HEK293 (cell line): ENCODE data around the gene CAPZB.

ENCODE experiments used
- ATF2 ChIP-seq: fragments of 450-650 bp; formaldehyde crosslinking; IDR thresholded peaks from 2 replicates; pipeline ENCODE4 v1.5.1; 2016; ENCODE audit warnings: missing biosample characterization, missing genetic modification characterization, low read depth
- SCRT2 ChIP-seq: fragments of 450-650 bp; formaldehyde crosslinking; IDR thresholded peaks from 2 replicates; pipeline ENCODE4 v1.5.1; 2016; ENCODE audit warnings: missing biosample characterization, missing genetic modification characterization
- YY2 ChIP-seq: fragments of 450-650 bp; formaldehyde crosslinking; IDR thresholded peaks from 2 replicates; pipeline ENCODE4 v1.5.1; 2016; ENCODE audit warnings: missing biosample characterization, missing genetic modification characterization
- ZBTB11 ChIP-seq: fragments of 450-650 bp; formaldehyde crosslinking; conservative IDR thresholded peaks from 2 replicates; pipeline ENCODE4 v1.5.1; 2016; ENCODE audit warnings: low read depth, missing biosample characterization, missing genetic modification characterization
- ZBTB49 ChIP-seq: fragments of 450-650 bp; formaldehyde crosslinking; IDR thresholded peaks from 2 replicates; pipeline ENCODE4 v1.5.1; 2016; ENCODE audit warnings: missing biosample characterization, missing genetic modification characterization, low read depth
- ZBTB7A ChIP-seq: fragments of 450-650 bp; formaldehyde crosslinking; IDR thresholded peaks from 2 replicates; pipeline ENCODE4 v1.5.1; 2016; ENCODE audit warnings: low read depth, missing biosample characterization, missing genetic modification characterization
- ZBTB8A ChIP-seq: fragments of 450-650 bp; formaldehyde crosslinking; IDR thresholded peaks from 2 replicates; pipeline ENCODE4 v1.5.1; 2016; ENCODE audit warnings: missing biosample characterization, missing genetic modification characterization
- ZEB2 ChIP-seq: fragments of 450-650 bp; formaldehyde crosslinking; IDR thresholded peaks from 2 replicates; pipeline ENCODE4 v1.5.1; 2016; ENCODE audit warnings: missing biosample characterization, missing genetic modification characterization
- ZNF133 ChIP-seq: fragments of 450-650 bp; formaldehyde crosslinking; IDR thresholded peaks from 2 replicates; pipeline ENCODE4 v1.5.1; 2016; ENCODE audit warnings: missing biosample characterization, missing genetic modification characterization
- ZNF138 ChIP-seq: fragments of 450-650 bp; formaldehyde crosslinking; IDR thresholded peaks from 2 replicates; pipeline ENCODE4 v1.5.1; 2016; ENCODE audit warnings: missing biosample characterization, missing genetic modification characterization, borderline replicate concordance
- ZNF157 ChIP-seq: fragments of 450-650 bp; formaldehyde crosslinking; IDR thresholded peaks from 2 replicates; pipeline ENCODE4 v1.5.1; 2016; ENCODE audit warnings: missing biosample characterization, missing genetic modification characterization
- ZNF16 ChIP-seq: fragments of 450-650 bp; formaldehyde crosslinking; IDR thresholded peaks from 2 replicates; pipeline ENCODE4 v1.5.1; 2016; ENCODE audit warnings: low read depth, missing biosample characterization, missing genetic modification characterization
- ZNF223 ChIP-seq: fragments of 450-650 bp; formaldehyde crosslinking; IDR thresholded peaks from 2 replicates; pipeline ENCODE4 v1.5.1; 2016; ENCODE audit warnings: missing biosample characterization, missing genetic modification characterization
- ZNF311 ChIP-seq: fragments of 450-650 bp; formaldehyde crosslinking; IDR thresholded peaks from 2 replicates; pipeline ENCODE4 v1.5.1; 2017; ENCODE audit warnings: missing biosample characterization, missing genetic modification characterization, borderline replicate concordance
- ZNF335 ChIP-seq: fragments of 450-650 bp; formaldehyde crosslinking; conservative IDR thresholded peaks from 2 replicates; pipeline ENCODE4 v1.5.1; 2016; ENCODE audit warnings: missing biosample characterization, missing genetic modification characterization
- ZNF366 ChIP-seq: fragments of 450-650 bp; formaldehyde crosslinking; conservative IDR thresholded peaks from 2 replicates; pipeline ENCODE4 v1.5.1; 2016; ENCODE audit warnings: missing biosample characterization, missing genetic modification characterization
- ZNF558 ChIP-seq: fragments of 450-650 bp; formaldehyde crosslinking; IDR thresholded peaks from 2 replicates; pipeline ENCODE4 v1.5.1; 2016; ENCODE audit warnings: missing biosample characterization, missing genetic modification characterization
- ZNF580 ChIP-seq: fragments of 450-650 bp; formaldehyde crosslinking; IDR thresholded peaks from 2 replicates; pipeline ENCODE4 v1.5.1; 2016; ENCODE audit warnings: missing biosample characterization, missing genetic modification characterization
- ZNF623 ChIP-seq: fragments of 450-650 bp; formaldehyde crosslinking; IDR thresholded peaks from 2 replicates; pipeline ENCODE4 v1.5.1; 2016; ENCODE audit warnings: missing biosample characterization, missing genetic modification characterization
- ZNF654 ChIP-seq: fragments of 450-650 bp; formaldehyde crosslinking; IDR thresholded peaks from 2 replicates; pipeline ENCODE4 v1.5.1; 2016; ENCODE audit warnings: low read depth, missing biosample characterization, missing genetic modification characterization
- TF ChIP-seq, protein P1 (sequence below): fragments of 450-650 bp; formaldehyde crosslinking; IDR thresholded peaks from 2 replicates; pipeline ENCODE4 v1.5.1; 2016; ENCODE audit warnings: missing biosample characterization, missing genetic modification characterization
- TF ChIP-seq, protein P2 (sequence below): fragments of 450-650 bp; formaldehyde crosslinking; IDR thresholded peaks from 2 replicates; pipeline ENCODE4 v1.5.1; 2016; ENCODE audit warnings: missing biosample characterization, missing genetic modification characterization
- TF ChIP-seq, protein P3 (sequence below): fragments of 450-650 bp; formaldehyde crosslinking; IDR thresholded peaks from 2 replicates; pipeline ENCODE4 v1.5.1; 2016; ENCODE audit warnings: missing biosample characterization, missing genetic modification characterization
- TF ChIP-seq, protein P4 (sequence below): sonication (generic); formaldehyde crosslinking; IDR thresholded peaks from 2 replicates; pipeline ENCODE4 v1.8.1; 2022; ENCODE audit warnings: mild to moderate bottlenecking, moderate library complexity, missing genetic modification reagents

CAPZB gene

GRCh38 chr1:19384113-19384512 lies 101.2 kb downstream of the CAPZB start (continued):
- TF ChIP-seq ZBTB11: no peak
- no peak for TF ChIP-seq ZNF16 (tag by site-specific recombination)
- TF ChIP-seq ZNF223 (tag by site-specific recombination): peak; percentile 69; the same call in 1 of the 2 replicates
- peak; percentile 47; the same call in 1 of the 2 replicates for TF ChIP-seq SCRT2 (tag by site-specific recombination)
- TF ChIP-seq YY2: no peak
- TF ChIP-seq ZNF133 (tag by site-specific recombination): no peak
- peak; percentile 52 for TF ChIP-seq ZNF366 (tag by site-specific recombination)
- no peak for TF ChIP-seq ZNF558 (tag by site-specific recombination)
- TF ChIP-seq ZNF157 (tag by site-specific recombination): no peak
- TF ChIP-seq, protein P1, sequence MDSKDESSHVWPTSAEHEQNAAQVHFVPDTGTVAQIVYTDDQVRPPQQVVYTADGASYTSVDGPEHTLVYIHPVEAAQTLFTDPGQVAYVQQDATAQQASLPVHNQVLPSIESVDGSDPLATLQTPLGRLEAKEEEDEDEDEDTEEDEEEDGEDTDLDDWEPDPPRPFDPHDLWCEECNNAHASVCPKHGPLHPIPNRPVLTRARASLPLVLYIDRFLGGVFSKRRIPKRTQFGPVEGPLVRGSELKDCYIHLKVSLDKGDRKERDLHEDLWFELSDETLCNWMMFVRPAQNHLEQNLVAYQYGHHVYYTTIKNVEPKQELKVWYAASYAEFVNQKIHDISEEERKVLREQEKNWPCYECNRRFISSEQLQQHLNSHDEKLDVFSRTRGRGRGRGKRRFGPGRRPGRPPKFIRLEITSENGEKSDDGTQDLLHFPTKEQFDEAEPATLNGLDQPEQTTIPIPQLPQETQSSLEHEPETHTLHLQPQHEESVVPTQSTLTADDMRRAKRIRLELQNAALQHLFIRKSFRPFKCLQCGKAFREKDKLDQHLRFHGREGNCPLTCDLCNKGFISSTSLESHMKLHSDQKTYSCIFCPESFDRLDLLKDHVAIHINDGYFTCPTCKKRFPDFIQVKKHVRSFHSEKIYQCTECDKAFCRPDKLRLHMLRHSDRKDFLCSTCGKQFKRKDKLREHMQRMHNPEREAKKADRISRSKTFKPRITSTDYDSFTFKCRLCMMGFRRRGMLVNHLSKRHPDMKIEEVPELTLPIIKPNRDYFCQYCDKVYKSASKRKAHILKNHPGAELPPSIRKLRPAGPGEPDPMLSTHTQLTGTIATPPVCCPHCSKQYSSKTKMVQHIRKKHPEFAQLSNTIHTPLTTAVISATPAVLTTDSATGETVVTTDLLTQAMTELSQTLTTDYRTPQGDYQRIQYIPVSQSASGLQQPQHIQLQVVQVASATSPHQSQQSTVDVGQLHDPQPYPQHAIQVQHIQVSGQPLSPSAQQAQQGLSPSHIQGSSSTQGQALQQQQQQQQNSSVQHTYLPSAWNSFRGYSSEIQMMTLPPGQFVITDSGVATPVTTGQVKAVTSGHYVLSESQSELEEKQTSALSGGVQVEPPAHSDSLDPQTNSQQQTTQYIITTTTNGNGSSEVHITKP (tag by site-specific recombination): 0 out of 2 replicates have a peak, but pooled peaks have one; percentile 27
- TF ChIP-seq, protein P2, sequence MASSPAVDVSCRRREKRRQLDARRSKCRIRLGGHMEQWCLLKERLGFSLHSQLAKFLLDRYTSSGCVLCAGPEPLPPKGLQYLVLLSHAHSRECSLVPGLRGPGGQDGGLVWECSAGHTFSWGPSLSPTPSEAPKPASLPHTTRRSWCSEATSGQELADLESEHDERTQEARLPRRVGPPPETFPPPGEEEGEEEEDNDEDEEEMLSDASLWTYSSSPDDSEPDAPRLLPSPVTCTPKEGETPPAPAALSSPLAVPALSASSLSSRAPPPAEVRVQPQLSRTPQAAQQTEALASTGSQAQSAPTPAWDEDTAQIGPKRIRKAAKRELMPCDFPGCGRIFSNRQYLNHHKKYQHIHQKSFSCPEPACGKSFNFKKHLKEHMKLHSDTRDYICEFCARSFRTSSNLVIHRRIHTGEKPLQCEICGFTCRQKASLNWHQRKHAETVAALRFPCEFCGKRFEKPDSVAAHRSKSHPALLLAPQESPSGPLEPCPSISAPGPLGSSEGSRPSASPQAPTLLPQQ (tag by site-specific recombination): peak; percentile 28; the same call in 1 of the 2 replicates
- peak; percentile 60; the same call in 1 of the 2 replicates for TF ChIP-seq ATF2
- TF ChIP-seq ZBTB8A (tag by site-specific recombination): no peak
- TF ChIP-seq ZNF138: no peak
- TF ChIP-seq, protein P3, sequence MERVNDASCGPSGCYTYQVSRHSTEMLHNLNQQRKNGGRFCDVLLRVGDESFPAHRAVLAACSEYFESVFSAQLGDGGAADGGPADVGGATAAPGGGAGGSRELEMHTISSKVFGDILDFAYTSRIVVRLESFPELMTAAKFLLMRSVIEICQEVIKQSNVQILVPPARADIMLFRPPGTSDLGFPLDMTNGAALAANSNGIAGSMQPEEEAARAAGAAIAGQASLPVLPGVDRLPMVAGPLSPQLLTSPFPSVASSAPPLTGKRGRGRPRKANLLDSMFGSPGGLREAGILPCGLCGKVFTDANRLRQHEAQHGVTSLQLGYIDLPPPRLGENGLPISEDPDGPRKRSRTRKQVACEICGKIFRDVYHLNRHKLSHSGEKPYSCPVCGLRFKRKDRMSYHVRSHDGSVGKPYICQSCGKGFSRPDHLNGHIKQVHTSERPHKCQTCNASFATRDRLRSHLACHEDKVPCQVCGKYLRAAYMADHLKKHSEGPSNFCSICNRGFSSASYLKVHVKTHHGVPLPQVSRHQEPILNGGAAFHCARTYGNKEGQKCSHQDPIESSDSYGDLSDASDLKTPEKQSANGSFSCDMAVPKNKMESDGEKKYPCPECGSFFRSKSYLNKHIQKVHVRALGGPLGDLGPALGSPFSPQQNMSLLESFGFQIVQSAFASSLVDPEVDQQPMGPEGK (tag by site-specific recombination): peak; percentile 86
- no peak for TF ChIP-seq ZNF335
- no peak for TF ChIP-seq ZNF654 (tag by site-specific recombination)
- TF ChIP-seq ZNF311 (tag by site-specific recombination): no peak
- no peak for TF ChIP-seq ZNF623 (tag by site-specific recombination)
- no peak for TF ChIP-seq ZBTB49 (tag by site-specific recombination)
- TF ChIP-seq, protein P4, sequence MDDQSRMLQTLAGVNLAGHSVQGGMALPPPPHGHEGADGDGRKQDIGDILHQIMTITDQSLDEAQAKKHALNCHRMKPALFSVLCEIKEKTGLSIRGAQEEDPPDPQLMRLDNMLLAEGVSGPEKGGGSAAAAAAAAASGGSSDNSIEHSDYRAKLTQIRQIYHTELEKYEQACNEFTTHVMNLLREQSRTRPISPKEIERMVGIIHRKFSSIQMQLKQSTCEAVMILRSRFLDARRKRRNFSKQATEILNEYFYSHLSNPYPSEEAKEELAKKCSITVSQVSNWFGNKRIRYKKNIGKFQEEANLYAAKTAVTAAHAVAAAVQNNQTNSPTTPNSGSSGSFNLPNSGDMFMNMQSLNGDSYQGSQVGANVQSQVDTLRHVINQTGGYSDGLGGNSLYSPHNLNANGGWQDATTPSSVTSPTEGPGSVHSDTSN: no peak
- TF ChIP-seq ZBTB7A (tag by site-specific recombination): no peak
- no peak for TF ChIP-seq ZEB2 (tag by site-specific recombination)
- no peak for TF ChIP-seq ZNF580 (tag by site-specific recombination)
